ENCODE measurements around the gene ARHGAP32. TPM values are rescaled to one million over a fixed set of nuclear protein-coding genes. Genes with fewer than 3 reads are reported as not detected.

The ARHGAP32 gene
- total RNA-seq, 1 donor from 2014 or later, result 4.2 TPM

DNA sequence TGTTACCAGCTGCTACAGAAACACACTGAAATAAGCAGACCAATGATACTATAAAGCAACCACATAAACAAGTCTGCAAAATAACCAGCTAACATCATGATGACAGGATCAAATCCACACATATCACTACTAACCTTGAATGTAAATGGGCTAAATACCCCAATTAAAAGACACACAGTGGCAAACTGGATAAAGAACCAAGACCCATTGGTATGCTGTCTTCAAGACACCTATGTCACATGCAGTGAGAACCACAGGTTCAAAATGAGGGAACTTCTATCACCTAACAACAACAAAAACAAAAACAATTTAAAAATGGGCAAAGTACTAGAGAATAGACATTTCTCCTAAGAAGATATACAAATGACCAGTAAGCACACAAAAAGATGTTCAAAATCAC is 89.9 kb downstream of the ARHGAP32 start:
- no peak overlapping the region for H3K4me3 ChIP-seq (ENCODE audit: low read depth, low read length)
- DNase-seq (ENCODE audit: low read depth), result no peak
- TF ChIP-seq, protein P1, sequence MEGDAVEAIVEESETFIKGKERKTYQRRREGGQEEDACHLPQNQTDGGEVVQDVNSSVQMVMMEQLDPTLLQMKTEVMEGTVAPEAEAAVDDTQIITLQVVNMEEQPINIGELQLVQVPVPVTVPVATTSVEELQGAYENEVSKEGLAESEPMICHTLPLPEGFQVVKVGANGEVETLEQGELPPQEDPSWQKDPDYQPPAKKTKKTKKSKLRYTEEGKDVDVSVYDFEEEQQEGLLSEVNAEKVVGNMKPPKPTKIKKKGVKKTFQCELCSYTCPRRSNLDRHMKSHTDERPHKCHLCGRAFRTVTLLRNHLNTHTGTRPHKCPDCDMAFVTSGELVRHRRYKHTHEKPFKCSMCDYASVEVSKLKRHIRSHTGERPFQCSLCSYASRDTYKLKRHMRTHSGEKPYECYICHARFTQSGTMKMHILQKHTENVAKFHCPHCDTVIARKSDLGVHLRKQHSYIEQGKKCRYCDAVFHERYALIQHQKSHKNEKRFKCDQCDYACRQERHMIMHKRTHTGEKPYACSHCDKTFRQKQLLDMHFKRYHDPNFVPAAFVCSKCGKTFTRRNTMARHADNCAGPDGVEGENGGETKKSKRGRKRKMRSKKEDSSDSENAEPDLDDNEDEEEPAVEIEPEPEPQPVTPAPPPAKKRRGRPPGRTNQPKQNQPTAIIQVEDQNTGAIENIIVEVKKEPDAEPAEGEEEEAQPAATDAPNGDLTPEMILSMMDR (conservative IDR thresholded peaks at IDR 0.05; ENCODE audit: low read depth, low read length), result no peak

DNA sequence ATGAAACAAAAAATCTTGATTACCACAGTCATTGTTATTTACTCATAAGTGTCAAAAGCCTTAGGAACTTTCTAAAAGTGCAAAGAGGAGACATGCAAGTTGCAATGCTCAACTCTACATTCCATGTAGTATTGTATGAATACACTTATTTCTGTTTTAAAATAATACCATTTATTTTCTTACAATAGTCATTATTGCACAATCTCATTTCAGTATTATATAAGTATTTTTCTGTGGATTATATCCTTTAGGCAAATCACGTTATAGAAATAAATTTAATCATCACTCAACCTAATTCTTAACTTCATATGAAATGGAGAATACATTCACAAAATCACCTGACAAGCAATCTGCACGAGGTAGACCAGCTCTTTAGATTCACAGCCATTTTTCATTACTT is 98.8 kb downstream of the ARHGAP32 start:
- no peak for DNase-seq (ENCODE audit: low read depth)
- H3K4me3 ChIP-seq (ENCODE audit: low read depth, low read length), result no peak overlapping the region
- TF ChIP-seq, protein P1 (conservative IDR thresholded peaks at IDR 0.05; ENCODE audit: low read depth, low read length), result no peak

DNA sequence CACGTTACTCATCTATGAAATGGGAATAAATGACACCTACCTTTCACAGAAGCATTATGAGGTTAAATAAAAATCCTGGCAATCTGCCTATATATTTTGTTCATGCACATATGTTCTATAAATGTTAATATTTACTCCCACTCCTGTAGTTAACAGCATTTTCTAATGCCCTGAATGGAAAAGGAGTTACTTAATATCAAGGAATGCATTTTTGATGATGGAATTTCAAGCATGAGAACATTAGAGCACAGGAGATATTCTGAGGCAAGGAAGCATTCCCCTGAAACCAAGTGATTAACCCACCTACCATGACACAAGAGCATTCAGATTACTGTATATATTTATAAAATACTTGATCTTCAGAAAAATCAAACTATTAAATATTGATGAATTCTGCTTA is 102.1 kb downstream of the ARHGAP32 start:
- H3K4me3 ChIP-seq (ENCODE audit: low read depth, low read length), result no peak overlapping the region

DNA sequence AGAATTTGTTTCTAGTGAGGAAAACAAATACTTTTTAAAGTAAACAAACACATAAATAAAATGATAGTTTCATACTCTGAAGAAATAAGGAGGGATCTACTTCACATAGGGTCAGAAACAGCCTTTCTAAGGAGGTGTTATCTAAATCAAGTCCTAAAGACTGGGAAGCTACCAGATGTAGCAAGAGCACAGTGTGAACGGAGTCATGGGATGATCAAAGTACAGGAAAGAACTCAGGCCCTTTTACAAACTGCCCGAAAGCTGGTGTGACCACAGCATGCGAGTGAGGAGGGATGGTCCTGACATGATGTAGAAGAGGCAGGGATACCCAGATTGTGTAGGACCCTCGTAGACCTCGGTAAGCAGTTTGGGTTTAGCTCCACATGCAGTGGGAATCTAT is 102.8 kb downstream of the ARHGAP32 start:
- DNase-seq (ENCODE audit: low read depth), result no peak
- no peak overlapping the region for H3K4me3 ChIP-seq (ENCODE audit: low read depth, low read length)
- TF ChIP-seq, protein P1 (conservative IDR thresholded peaks at IDR 0.05; ENCODE audit: low read depth, low read length), result no peak

More for the DNA sequence above, 102.1 kb downstream of the ARHGAP32 start:
- TF ChIP-seq, protein P1 (conservative IDR thresholded peaks at IDR 0.05; ENCODE audit: low read depth, low read length), result no peak
- no peak for DNase-seq (ENCODE audit: low read depth)

DNA sequence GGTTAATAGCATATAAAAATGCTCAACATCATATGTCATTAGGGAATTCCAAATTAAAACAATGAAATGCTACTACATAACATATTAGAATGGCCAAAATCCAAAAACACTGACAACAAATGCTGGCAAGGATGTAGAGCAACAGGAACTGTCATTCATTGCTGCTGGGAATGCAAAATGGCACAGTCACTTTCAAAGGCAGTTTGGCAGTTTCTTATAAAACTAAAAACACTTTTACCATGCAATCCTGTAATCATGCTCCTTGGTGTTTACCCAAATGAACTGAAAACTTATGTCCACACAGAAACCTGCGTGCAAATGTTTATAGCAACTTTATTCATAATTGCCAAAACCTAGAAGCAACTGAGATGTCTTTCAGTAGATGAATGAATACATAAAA is 105.1 kb downstream of the ARHGAP32 start:
- TF ChIP-seq, protein P1 (conservative IDR thresholded peaks at IDR 0.05; ENCODE audit: low read depth, low read length), result no peak
- DNase-seq (ENCODE audit: low read depth), result no peak
- no peak overlapping the region for H3K4me3 ChIP-seq (ENCODE audit: low read depth, low read length)

DNA sequence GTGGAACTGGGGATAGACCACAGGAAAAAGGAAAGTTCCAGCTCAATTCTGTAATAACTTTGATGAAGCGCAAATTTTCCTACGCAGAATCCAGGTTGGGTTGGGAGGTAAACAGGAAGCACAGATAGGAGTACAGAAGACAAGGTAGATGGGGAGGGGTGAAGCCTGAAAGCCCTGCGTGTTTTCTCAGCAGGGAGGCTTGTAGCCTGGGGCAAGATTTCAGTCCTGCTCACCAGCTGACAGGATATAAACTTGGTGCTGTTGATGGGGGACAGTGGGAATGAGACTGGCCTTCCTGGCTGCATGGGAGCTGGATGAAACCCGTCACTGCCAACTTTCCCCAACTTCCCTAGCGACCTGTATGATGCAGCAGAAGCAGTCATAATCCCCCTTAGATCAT is 114.9 kb downstream of the ARHGAP32 start:
- no peak for DNase-seq (ENCODE audit: low read depth)
- no peak overlapping the region for H3K4me3 ChIP-seq (ENCODE audit: low read depth, low read length)
- TF ChIP-seq, protein P1 (conservative IDR thresholded peaks at IDR 0.05; ENCODE audit: low read depth, low read length), result no peak

DNA sequence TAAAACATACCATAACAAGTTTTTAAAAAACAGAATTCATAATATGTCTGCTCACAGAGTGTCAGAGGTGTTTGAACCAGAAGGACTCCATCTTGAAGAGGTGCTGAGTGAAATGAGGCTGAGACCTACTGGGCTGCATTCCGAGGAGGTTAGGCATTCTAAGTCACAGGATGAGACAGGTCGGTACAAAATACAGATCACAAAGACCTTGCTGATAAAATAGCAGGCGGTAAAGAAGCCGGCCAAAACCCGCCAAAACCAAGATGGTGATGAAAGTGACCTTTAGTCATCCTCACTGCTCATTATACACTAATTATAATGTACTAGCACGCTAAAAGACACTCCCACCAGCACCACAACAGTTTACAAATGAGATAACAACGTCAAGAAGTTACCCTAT is 116.4 kb downstream of the ARHGAP32 start:
- TF ChIP-seq, protein P1 (conservative IDR thresholded peaks at IDR 0.05; ENCODE audit: low read depth, low read length), result no peak
- H3K4me3 ChIP-seq (ENCODE audit: low read depth, low read length), result no peak overlapping the region
- DNase-seq (ENCODE audit: low read depth), result no peak

Measured in epithelial cell of proximal tubule (primary cell).